HEK293 (cell line): ENCODE results near the gene RIMS1.

Experiments used
- CTCF ChIA-PET: fragments of 350-600 bp; formaldehyde crosslinking; extraction: SDS; loops from one replicate; lab custom pipeline; 2021; ENCODE audit warnings: antibody characterized with exemption; lab: Yijun Ruan, JAX
- POLR2A ChIA-PET: fragments of 300-600 bp; formaldehyde crosslinking; extraction: SDS; loops from one replicate; lab custom pipeline; 2020; ENCODE audit warnings: antibody characterized with exemption, inconsistent platforms; lab: Yijun Ruan, JAX
- H3K27ac ChIP-seq: fragments of 200-500 bp; sonication (Bioruptor generic); 2 replicates; pipeline ENCODE4 v1.5.1; 2014; ENCODE audit warnings: low read depth, low read length, control low read depth, inconsistent platforms; ENCODE audit errors: extremely low read depth
- H3K36me3 ChIP-seq, 2 experiments: fragments of 200-500 bp in 1 of 2; sonication (Bioruptor generic) in 1 of 2; 1 replicate in 1 of 2; 2 replicates in 1 of 2; pipeline ENCODE4 v1.5.1; 2014 to 2017; ENCODE audit warnings: inconsistent platforms in 2 of 2, low read length in 2 of 2; ENCODE audit not compliant: control insufficient read depth in 2 of 2, insufficient read depth in 1 of 2
- H3K4me1 ChIP-seq: fragments of 200-500 bp; sonication (Bioruptor generic); 2 replicates; pipeline ENCODE4 v1.5.1; 2014; ENCODE audit warnings: mild to moderate bottlenecking, low read length, inconsistent platforms; ENCODE audit not compliant: control insufficient read depth, insufficient read depth
- H3K4me3 ChIP-seq: 2 replicates; pipeline ENCODE4 v1.5.1; 2011; ENCODE audit warnings: low read depth, mild to moderate bottlenecking, control low read depth, low read length, moderate library complexity
- H3K9me3 ChIP-seq: fragments of 200-500 bp; sonication (Bioruptor generic); 2 replicates; pipeline ENCODE4 v1.5.1; 2014; ENCODE audit warnings: low read depth, low read length, inconsistent platforms; ENCODE audit not compliant: control insufficient read depth, insufficient read depth
- HOXA7 ChIP-seq: sonication (generic); formaldehyde crosslinking; IDR thresholded peaks from 2 replicates; pipeline ENCODE4 v1.8.1; 2022; ENCODE audit warnings: missing genetic modification reagents, borderline replicate concordance
- KLF17 ChIP-seq: fragments of 450-650 bp; formaldehyde crosslinking; IDR thresholded peaks from 2 replicates; pipeline ENCODE4 v1.5.1; 2016; ENCODE audit warnings: missing biosample characterization, missing genetic modification characterization
- KLF8 ChIP-seq: fragments of 450-650 bp; formaldehyde crosslinking; IDR thresholded peaks from 2 replicates; pipeline ENCODE4 v1.5.1; 2016; ENCODE audit warnings: missing biosample characterization, missing genetic modification characterization
- PRDM4 ChIP-seq: fragments of 450-650 bp; formaldehyde crosslinking; IDR thresholded peaks from 2 replicates; pipeline ENCODE4 v1.5.1; 2017; ENCODE audit warnings: missing biosample characterization, missing genetic modification characterization
- SALL2 ChIP-seq: fragments of 450-650 bp; formaldehyde crosslinking; IDR thresholded peaks from 2 replicates; pipeline ENCODE4 v1.5.0; 2017; ENCODE audit warnings: missing biosample characterization, mild to moderate bottlenecking, missing genetic modification characterization, borderline replicate concordance
- TCF7L2 ChIP-seq: IDR thresholded peaks from 2 replicates; pipeline ENCODE4 v1.6.1; 2011; ENCODE audit warnings: low read depth, mild to moderate bottlenecking, inconsistent platforms, low read length, moderate library complexity, borderline replicate concordance
- ZBTB7A ChIP-seq: fragments of 450-650 bp; formaldehyde crosslinking; IDR thresholded peaks from 2 replicates; pipeline ENCODE4 v1.5.1; 2016; ENCODE audit warnings: low read depth, missing biosample characterization, missing genetic modification characterization
- ZNF169 ChIP-seq: fragments of 450-650 bp; formaldehyde crosslinking; IDR thresholded peaks from 2 replicates; pipeline ENCODE4 v1.5.1; 2016; ENCODE audit warnings: missing biosample characterization, missing genetic modification characterization
- ZNF473 ChIP-seq: fragments of 450-650 bp; formaldehyde crosslinking; IDR thresholded peaks from 2 replicates; pipeline ENCODE4 v1.5.1; 2017; ENCODE audit warnings: missing biosample characterization, missing genetic modification characterization
- ZNF510 ChIP-seq: fragments of 450-650 bp; formaldehyde crosslinking; IDR thresholded peaks from 2 replicates; pipeline ENCODE4 v1.5.1; 2018; ENCODE audit warnings: mild to moderate bottlenecking, missing genetic modification characterization, missing biosample characterization; ENCODE audit not compliant: insufficient replicate concordance
- ZNF521 ChIP-seq: fragments of 450-650 bp; formaldehyde crosslinking; IDR thresholded peaks from 2 replicates; pipeline ENCODE4 v1.5.1; 2017; ENCODE audit warnings: missing biosample characterization, mild to moderate bottlenecking, missing genetic modification characterization
- ZNF530 ChIP-seq: fragments of 450-650 bp; formaldehyde crosslinking; IDR thresholded peaks from 2 replicates; pipeline ENCODE4 v1.5.1; 2016; ENCODE audit warnings: low read depth, missing biosample characterization, missing genetic modification characterization
- ZNF544 ChIP-seq: fragments of 450-650 bp; formaldehyde crosslinking; IDR thresholded peaks from 2 replicates; pipeline ENCODE4 v1.5.0; 2017; ENCODE audit warnings: missing biosample characterization, missing genetic modification characterization
- ZNF600 ChIP-seq: fragments of 450-650 bp; formaldehyde crosslinking; IDR thresholded peaks from 2 replicates; pipeline ENCODE4 v1.5.1; 2016; ENCODE audit warnings: missing biosample characterization, missing genetic modification characterization
- ZNF621 ChIP-seq: fragments of 450-650 bp; formaldehyde crosslinking; IDR thresholded peaks from 2 replicates; pipeline ENCODE4 v1.5.1; 2017; ENCODE audit warnings: missing biosample characterization, missing genetic modification characterization
- ZNF701 ChIP-seq: fragments of 450-650 bp; formaldehyde crosslinking; IDR thresholded peaks from 2 replicates; pipeline ENCODE4 v1.5.1; 2016; ENCODE audit warnings: missing biosample characterization, missing genetic modification characterization
- ZSCAN18 ChIP-seq: fragments of 450-650 bp; formaldehyde crosslinking; IDR thresholded peaks from 2 replicates; pipeline ENCODE4 v1.5.1; 2016; ENCODE audit warnings: missing biosample characterization, missing genetic modification characterization
- TF ChIP-seq, protein P1 (sequence below): fragments of 450-650 bp; formaldehyde crosslinking; IDR thresholded peaks from 2 replicates; pipeline ENCODE4 v1.5.1; 2016; ENCODE audit warnings: missing biosample characterization, missing genetic modification characterization
- TF ChIP-seq, protein P2 (sequence below): fragments of 450-650 bp; formaldehyde crosslinking; IDR thresholded peaks from 2 replicates; pipeline ENCODE4 v1.5.1; 2016; ENCODE audit warnings: missing biosample characterization, missing genetic modification characterization
- TF ChIP-seq, protein P3 (sequence below): fragments of 450-650 bp; formaldehyde crosslinking; IDR thresholded peaks from 2 replicates; pipeline ENCODE4 v1.5.1; 2016; ENCODE audit warnings: missing biosample characterization, missing genetic modification characterization

RIMS1 gene

GRCh38 chr6:72035486-72035885 lies 149.1 kb downstream of the RIMS1 start:
- Histone ChIP-seq H3K4me1 (no peaks in the 10 kb centered on the region), H3K9me3 (no peaks in the 10 kb centered on the region)
- CTCF ChIA-PET, result interaction anchor here (0.7 kb wide), 1 partner anchor 140 kb away, joined by 4 read pairs; no protein-coding TSS in a partner anchor
- TF ChIP-seq TCF7L2 (no peak), ZNF530 (tag by site-specific recombination) (no peak), ZNF600 (tag by site-specific recombination) (no peak), ZNF521 (tag by site-specific recombination) (no peak), KLF17 (tag by site-specific recombination) (no peak), ZNF621 (tag by site-specific recombination) (no peak), ZSCAN18 (tag by site-specific recombination) (no peak), ZNF544 (no peak), ZNF510 (tag by site-specific recombination) (no peak), KLF8 (tag by site-specific recombination) (no peak), SALL2 (tag by site-specific recombination) (no peak), ZNF169 (tag by site-specific recombination) (no peak), ZNF473 (no peak), HOXA7 (CRISPR knock-in tag) (no peak), ZBTB7A (tag by site-specific recombination) (no peak), ZNF701 (no peak), PRDM4 (tag by site-specific recombination) (no peak)
- TF ChIP-seq, protein P1, sequence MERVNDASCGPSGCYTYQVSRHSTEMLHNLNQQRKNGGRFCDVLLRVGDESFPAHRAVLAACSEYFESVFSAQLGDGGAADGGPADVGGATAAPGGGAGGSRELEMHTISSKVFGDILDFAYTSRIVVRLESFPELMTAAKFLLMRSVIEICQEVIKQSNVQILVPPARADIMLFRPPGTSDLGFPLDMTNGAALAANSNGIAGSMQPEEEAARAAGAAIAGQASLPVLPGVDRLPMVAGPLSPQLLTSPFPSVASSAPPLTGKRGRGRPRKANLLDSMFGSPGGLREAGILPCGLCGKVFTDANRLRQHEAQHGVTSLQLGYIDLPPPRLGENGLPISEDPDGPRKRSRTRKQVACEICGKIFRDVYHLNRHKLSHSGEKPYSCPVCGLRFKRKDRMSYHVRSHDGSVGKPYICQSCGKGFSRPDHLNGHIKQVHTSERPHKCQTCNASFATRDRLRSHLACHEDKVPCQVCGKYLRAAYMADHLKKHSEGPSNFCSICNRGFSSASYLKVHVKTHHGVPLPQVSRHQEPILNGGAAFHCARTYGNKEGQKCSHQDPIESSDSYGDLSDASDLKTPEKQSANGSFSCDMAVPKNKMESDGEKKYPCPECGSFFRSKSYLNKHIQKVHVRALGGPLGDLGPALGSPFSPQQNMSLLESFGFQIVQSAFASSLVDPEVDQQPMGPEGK (tag by site-specific recombination), result no peak
- TF ChIP-seq, protein P2, sequence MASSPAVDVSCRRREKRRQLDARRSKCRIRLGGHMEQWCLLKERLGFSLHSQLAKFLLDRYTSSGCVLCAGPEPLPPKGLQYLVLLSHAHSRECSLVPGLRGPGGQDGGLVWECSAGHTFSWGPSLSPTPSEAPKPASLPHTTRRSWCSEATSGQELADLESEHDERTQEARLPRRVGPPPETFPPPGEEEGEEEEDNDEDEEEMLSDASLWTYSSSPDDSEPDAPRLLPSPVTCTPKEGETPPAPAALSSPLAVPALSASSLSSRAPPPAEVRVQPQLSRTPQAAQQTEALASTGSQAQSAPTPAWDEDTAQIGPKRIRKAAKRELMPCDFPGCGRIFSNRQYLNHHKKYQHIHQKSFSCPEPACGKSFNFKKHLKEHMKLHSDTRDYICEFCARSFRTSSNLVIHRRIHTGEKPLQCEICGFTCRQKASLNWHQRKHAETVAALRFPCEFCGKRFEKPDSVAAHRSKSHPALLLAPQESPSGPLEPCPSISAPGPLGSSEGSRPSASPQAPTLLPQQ (tag by site-specific recombination), result no peak
- TF ChIP-seq, protein P3, sequence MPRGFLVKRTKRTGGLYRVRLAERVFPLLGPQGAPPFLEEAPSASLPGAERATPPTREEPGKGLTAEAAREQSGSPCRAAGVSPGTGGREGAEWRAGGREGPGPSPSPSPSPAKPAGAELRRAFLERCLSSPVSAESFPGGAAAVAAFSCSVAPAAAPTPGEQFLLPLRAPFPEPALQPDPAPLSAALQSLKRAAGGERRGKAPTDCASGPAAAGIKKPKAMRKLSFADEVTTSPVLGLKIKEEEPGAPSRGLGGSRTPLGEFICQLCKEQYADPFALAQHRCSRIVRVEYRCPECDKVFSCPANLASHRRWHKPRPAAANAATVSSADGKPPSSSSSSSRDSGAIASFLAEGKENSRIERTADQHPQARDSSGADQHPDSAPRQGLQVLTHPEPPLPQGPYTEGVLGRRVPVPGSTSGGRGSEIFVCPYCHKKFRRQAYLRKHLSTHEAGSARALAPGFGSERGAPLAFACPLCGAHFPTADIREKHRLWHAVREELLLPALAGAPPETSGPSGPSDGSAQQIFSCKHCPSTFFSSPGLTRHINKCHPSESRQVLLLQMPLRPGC, result no peak
- TF ChIP-seq, all 188 proteins: peak for 0
- Histone ChIP-seq H3K4me3 (no peak overlapping the region), H3K27ac (no peak overlapping the region), H3K36me3 (no peaks in the 10 kb centered on the region)
- POLR2A ChIA-PET, result no interaction called here
